Measurements from ENCODE around the gene CACFD1. TPM values are rescaled to one million over a fixed set of nuclear protein-coding genes. Genes with fewer than 3 reads are reported as not detected.

Gene CACFD1
- total RNA-seq, 1 donor from 2014 or later, result 9.1 TPM

- Histone ChIP-seq H3K4me3 (no peak overlapping the region), H3K4me1 (no peaks in the 10 kb centered on the region), H3K36me3 (no peaks in the 10 kb centered on the region), H3K27ac (no peak overlapping the region), H3K27me3 (no peaks in the 10 kb centered on the region), H3K9me3 (no peaks in the 10 kb centered on the region)
- intact Hi-C loops (cut with DNase I), result no loop called here
- no peak for TF ChIP-seq CTCF (IDR thresholded peaks at IDR 0.05)
- no peak for TF ChIP-seq POLR2A (IDR thresholded peaks at IDR 0.05)
- no peak for TF ChIP-seq POLR2AphosphoS5 (IDR thresholded peaks at IDR 0.05; ENCODE audit: insufficient read depth in 1 of 2, low read depth in 1 of 2)
- no peak for DNase-seq (ENCODE audit: extremely low spot score in 2 of 2)
Measured at GRCh38 chr9:133440874-133441273, 18.9 kb upstream of the CACFD1 start.

- TF ChIP-seq POLR2A (IDR thresholded peaks at IDR 0.05) (no peak), POLR2AphosphoS5 (IDR thresholded peaks at IDR 0.05; ENCODE audit: insufficient read depth in 1 of 2, low read depth in 1 of 2) (no peak)
- DNase-seq (ENCODE audit: extremely low spot score in 2 of 2), result no peak
- Histone ChIP-seq H3K4me3 (no peak overlapping the region), H3K4me1 (no peaks in the 10 kb centered on the region), H3K9me3 (no peaks in the 10 kb centered on the region), H3K36me3 (no peaks in the 10 kb centered on the region), H3K27ac (no peak overlapping the region), H3K27me3 (no peaks in the 10 kb centered on the region)
- intact Hi-C loops (cut with DNase I), result no loop called here
Measured at GRCh38 chr9:133441571-133441970, 18.2 kb upstream of the CACFD1 start.

GRCh38 chr9:133443248-133443647, 16.5 kb upstream of the CACFD1 start:
- H3K4me3 ChIP-seq, result no peak overlapping the region
- H3K9me3 ChIP-seq, result no peaks in the 10 kb centered on the region
- TF ChIP-seq CTCF (IDR thresholded peaks at IDR 0.05) (no peak), POLR2AphosphoS5 (IDR thresholded peaks at IDR 0.05; ENCODE audit: insufficient read depth in 1 of 2, low read depth in 1 of 2) (no peak), POLR2A (IDR thresholded peaks at IDR 0.05) (no peak)
- H3K4me1 ChIP-seq, result no peaks in the 10 kb centered on the region
- intact Hi-C loops (cut with DNase I), result no loop called here
- H3K36me3 ChIP-seq, result no peaks in the 10 kb centered on the region
- H3K27ac ChIP-seq, result no peak overlapping the region
- DNase-seq (ENCODE audit: extremely low spot score in 2 of 2), result no peak
- H3K27me3 ChIP-seq, result no peaks in the 10 kb centered on the region

- H3K9me3 ChIP-seq, result no peaks in the 10 kb centered on the region
- H3K4me3 ChIP-seq, result no peak overlapping the region
- no peaks in the 10 kb centered on the region for H3K27me3 ChIP-seq
- intact Hi-C loops (cut with DNase I), result no loop called here
- no peak overlapping the region for H3K27ac ChIP-seq
- no peaks in the 10 kb centered on the region for H3K36me3 ChIP-seq
- TF ChIP-seq CTCF (IDR thresholded peaks at IDR 0.05) (no peak), POLR2A (IDR thresholded peaks at IDR 0.05) (no peak), POLR2AphosphoS5 (IDR thresholded peaks at IDR 0.05; ENCODE audit: insufficient read depth in 1 of 2, low read depth in 1 of 2) (no peak)
- H3K4me1 ChIP-seq, result no peaks in the 10 kb centered on the region
- no peak for DNase-seq (ENCODE audit: extremely low spot score in 2 of 2)
Measured at GRCh38 chr9:133443982-133444381, 15.8 kb upstream of the CACFD1 start.

GRCh38 chr9:133445293-133445969, 14.3 kb upstream of the CACFD1 start:
- TF ChIP-seq CTCF (IDR thresholded peaks at IDR 0.05) (no peak), POLR2AphosphoS5 (IDR thresholded peaks at IDR 0.05; ENCODE audit: insufficient read depth in 1 of 2, low read depth in 1 of 2) (no peak)
- intact Hi-C loops (cut with DNase I), result no loop called here
- no peaks in the 10 kb centered on the region for H3K36me3 ChIP-seq
- H3K4me3 ChIP-seq, result no peak overlapping the region
- no peak for DNase-seq (ENCODE audit: extremely low spot score in 2 of 2)
- H3K27me3 ChIP-seq, result no peaks in the 10 kb centered on the region
- no peaks in the 10 kb centered on the region for H3K9me3 ChIP-seq
- H3K27ac ChIP-seq, result no peak overlapping the region
- H3K4me1 ChIP-seq, result no peaks in the 10 kb centered on the region

All from vagina (tissue), 2 donors.